ENCODE measurements around the gene TSEN2. TPM values are rescaled to one million over a fixed set of nuclear protein-coding genes. Genes with fewer than 3 reads are reported as not detected.

The TSEN2 gene
- total RNA-seq, 1 experiment from 2014 or later: 32.3 TPM

- no TSS peak for BruUV-seq (replicated peaks)
- H3K27me3 Mint-ChIP-seq (ENCODE audit: insufficient read depth, unreplicated experiment): no peaks in the 10 kb centered on the region
- intact Hi-C loops (cut with micrococcal nuclease): no loop called here
- TF ChIP-seq CTCF (IDR thresholded peaks at IDR 0.05; ENCODE audit: unreplicated experiment): no peak
- no peaks in the 10 kb centered on the region for H3K9me3 Mint-ChIP-seq (ENCODE audit: unreplicated experiment)
- H3K4me3 Mint-ChIP-seq (ENCODE audit: unreplicated experiment): no peak overlapping the region
- no peaks in the 10 kb centered on the region for H3K36me3 Mint-ChIP-seq (ENCODE audit: insufficient read depth, unreplicated experiment)
- CTCF ChIA-PET: interaction anchor here (0.8 to 1.0 kb wide), 2 partner anchors 241 to 327 kb away, joined by 4 to 5 read pairs; no protein-coding TSS in a partner anchor
- H3K4me1 Mint-ChIP-seq (ENCODE audit: insufficient read depth, unreplicated experiment): no peaks in the 10 kb centered on the region
- no peak for DNase-seq (ENCODE audit: unreplicated experiment)
- no peak overlapping the region for H3K27ac Mint-ChIP-seq (ENCODE audit: low read depth, unreplicated experiment)
- POLR2A ChIA-PET: interaction anchor here (1.2 kb wide), 1 partner anchor 15 kb away, joined by 3 read pairs; no protein-coding TSS in a partner anchor
Observed at GRCh38 chr3:12461097-12461649, 23.1 kb upstream of the TSEN2 start.

- Mint-ChIP-seq H3K36me3 (ENCODE audit: insufficient read depth, unreplicated experiment) (no peaks in the 10 kb centered on the region), H3K9me3 (ENCODE audit: unreplicated experiment) (no peaks in the 10 kb centered on the region), H3K4me1 (ENCODE audit: insufficient read depth, unreplicated experiment) (no peaks in the 10 kb centered on the region), H3K4me3 (ENCODE audit: unreplicated experiment) (no peak overlapping the region), H3K27me3 (ENCODE audit: insufficient read depth, unreplicated experiment) (no peaks in the 10 kb centered on the region), H3K27ac (ENCODE audit: low read depth, unreplicated experiment) (no peak overlapping the region)
- DNase-seq (ENCODE audit: unreplicated experiment): no peak
- BruUV-seq (replicated peaks): no TSS peak
- no peak for TF ChIP-seq CTCF (IDR thresholded peaks at IDR 0.05; ENCODE audit: unreplicated experiment)
- intact Hi-C loops (cut with micrococcal nuclease): no loop called here
- POLR2A ChIA-PET: no interaction called here
- CTCF ChIA-PET: interaction anchor here (1.1 kb wide), 1 partner anchor 9 kb away, joined by 6 read pairs; no protein-coding TSS in a partner anchor
Observed at GRCh38 chr3:12462159-12462947, 21.9 kb upstream of the TSEN2 start.

GRCh38 chr3:12463686-12464085, 20.6 kb upstream of the TSEN2 start:
- no peak for TF ChIP-seq CTCF (IDR thresholded peaks at IDR 0.05; ENCODE audit: unreplicated experiment)
- H3K36me3 Mint-ChIP-seq (ENCODE audit: insufficient read depth, unreplicated experiment): no peaks in the 10 kb centered on the region
- POLR2A ChIA-PET: no interaction called here
- H3K27ac Mint-ChIP-seq (ENCODE audit: low read depth, unreplicated experiment): no peak overlapping the region
- intact Hi-C loops (cut with micrococcal nuclease): no loop called here
- CTCF ChIA-PET: interaction anchor here (0.6 to 2.2 kb wide), 2 partner anchors 16 to 357 kb away, joined by 4 to 8 read pairs; no protein-coding TSS in a partner anchor
- no peaks in the 10 kb centered on the region for H3K4me1 Mint-ChIP-seq (ENCODE audit: insufficient read depth, unreplicated experiment)
- no TSS peak for BruUV-seq (replicated peaks)
- no peak overlapping the region for H3K4me3 Mint-ChIP-seq (ENCODE audit: unreplicated experiment)
- no peaks in the 10 kb centered on the region for H3K27me3 Mint-ChIP-seq (ENCODE audit: insufficient read depth, unreplicated experiment)
- no peak for DNase-seq (ENCODE audit: unreplicated experiment)
- H3K9me3 Mint-ChIP-seq (ENCODE audit: unreplicated experiment): no peaks in the 10 kb centered on the region

GRCh38 chr3:12464181-12464580, 20.1 kb upstream of the TSEN2 start:
- no peak overlapping the region for H3K27ac Mint-ChIP-seq (ENCODE audit: low read depth, unreplicated experiment)
- H3K4me1 Mint-ChIP-seq (ENCODE audit: insufficient read depth, unreplicated experiment): no peaks in the 10 kb centered on the region
- H3K27me3 Mint-ChIP-seq (ENCODE audit: insufficient read depth, unreplicated experiment): no peaks in the 10 kb centered on the region
- ChIA-PET POLR2A (interaction anchor here (0.5 kb wide), 1 partner anchor 1062 kb away, joined by 3 read pairs; no protein-coding TSS in a partner anchor), CTCF (interaction anchor here (0.5 to 2.2 kb wide), 5 partner anchors 10 to 1856 kb away, joined by 3 to 8 read pairs (median 3); no protein-coding TSS in a partner anchor)
- no peak for TF ChIP-seq CTCF (IDR thresholded peaks at IDR 0.05; ENCODE audit: unreplicated experiment)
- DNase-seq (ENCODE audit: unreplicated experiment): no peak
- BruUV-seq (replicated peaks): no TSS peak
- no peaks in the 10 kb centered on the region for H3K9me3 Mint-ChIP-seq (ENCODE audit: unreplicated experiment)
- intact Hi-C loops (cut with micrococcal nuclease): no loop called here
- H3K36me3 Mint-ChIP-seq (ENCODE audit: insufficient read depth, unreplicated experiment): no peaks in the 10 kb centered on the region
- no peak overlapping the region for H3K4me3 Mint-ChIP-seq (ENCODE audit: unreplicated experiment)

Data from MCF 10A (cell line).